H1 (cell line): ENCODE measurements around the gene IDI2. TPM values are rescaled to one million over a fixed set of nuclear protein-coding genes. Genes with fewer than 3 reads are reported as not detected.

Experiments used
- CTCF ChIA-PET: fragments of 300-600 bp; sonication (Branson Sonifier 250); formaldehyde crosslinking; loops from one replicate; lab custom pipeline; 2021; ENCODE audit not compliant: partially characterized antibody; lab: Charles Lee
- POLR2A ChIA-PET: fragments of 300-600 bp; sonication (Branson Sonifier 250); formaldehyde crosslinking; loops from one replicate; lab custom pipeline; 2021; ENCODE audit warnings: inconsistent platforms; ENCODE audit not compliant: partially characterized antibody; lab: Charles Lee
- DNase-seq, 2 experiments: peaks; one replicate each; pipeline versions ENCODE4 v3.0.0 to v3.0.0-alpha.2; 2010 to 2022; ENCODE audit warnings: low spot score in 2 of 2, low read depth in 1 of 2, mixed read lengths in 1 of 2
- FAIRE-seq: peaks from 2 replicates; lab custom pipeline; 2011; peaks lifted over from hg19 to GRCh38; lab: Jason Lieb, UNC
- H2AFZ ChIP-seq: 2 replicates; pipeline ENCODE4 v1.8.1; 2012; ENCODE audit warnings: low read length, inconsistent platforms
- H2AK5ac ChIP-seq: 2 replicates; pipeline ENCODE4 v1.6.1; 2013; ENCODE audit warnings: low read depth, low read length
- H2BK120ac ChIP-seq: replicated peaks from 2 replicates; pipeline ENCODE3; 2013; ENCODE audit warnings: low read depth, low read length, inconsistent platforms
- H2BK12ac ChIP-seq: 2 replicates; pipeline ENCODE4 v1.6.1; 2013; ENCODE audit warnings: low read depth, low read length
- H2BK15ac ChIP-seq: 2 replicates; pipeline ENCODE4 v1.6.1; 2013; ENCODE audit warnings: low read length
- H2BK20ac ChIP-seq: 2 replicates; pipeline ENCODE4 v1.6.1; 2013; ENCODE audit warnings: low read length
- H2BK5ac ChIP-seq: 2 replicates; pipeline ENCODE4 v1.6.1; 2013; ENCODE audit warnings: low read depth, low read length
- H3K14ac ChIP-seq: 2 replicates; pipeline ENCODE4 v1.6.1; 2013; ENCODE audit warnings: inconsistent platforms; ENCODE audit not compliant: insufficient read length
- H3K18ac ChIP-seq: 2 replicates; pipeline ENCODE4 v1.6.1; 2013; ENCODE audit warnings: low read length; ENCODE audit errors: extremely low read depth
- H3K23ac ChIP-seq: 2 replicates; pipeline ENCODE4 v1.6.1; 2013; ENCODE audit warnings: inconsistent platforms; ENCODE audit not compliant: insufficient read length
- H3K23me2 ChIP-seq: 2 replicates; pipeline ENCODE4 v1.6.1; 2013; ENCODE audit warnings: low read depth, low read length
- H3K27ac ChIP-seq: 2 replicates; pipeline ENCODE4 v1.6.1; 2011; ENCODE audit warnings: low read depth, low read length, inconsistent platforms
- H3K27me3 ChIP-seq, 4 experiments: replicated peaks in 1 of 4; 1 replicate in 1 of 4; 2 replicates in 3 of 4; pipeline versions ENCODE4 v1.6.1 to v1.8.1; 2011 to 2013; ENCODE audit warnings: low read length in 3 of 4, mild to moderate bottlenecking in 3 of 4, inconsistent platforms in 2 of 4, mixed read lengths in 2 of 4, moderate library complexity in 1 of 4; ENCODE audit not compliant: control insufficient read depth in 3 of 4, insufficient read depth in 3 of 4; ENCODE audit errors: extremely low read depth in 1 of 4
- H3K36me3 ChIP-seq, 4 experiments: 2 replicates each; pipeline versions ENCODE4 v1.6.1 to v1.8.1; 2011 to 2013; ENCODE audit warnings: mild to moderate bottlenecking in 4 of 4, low read length in 3 of 4, moderate library complexity in 2 of 4, control low read depth in 1 of 4, inconsistent platforms in 1 of 4; ENCODE audit not compliant: insufficient read depth in 4 of 4, control insufficient read depth in 2 of 4
- H3K4ac ChIP-seq: replicated peaks from 2 replicates; pipeline ENCODE3; 2013; ENCODE audit warnings: low read length, low read depth, mixed read lengths, inconsistent platforms; ENCODE audit not compliant: insufficient read length
- H3K4me1 ChIP-seq, 4 experiments: replicated peaks in 1 of 4; 1 replicate in 1 of 4; 2 replicates in 3 of 4; pipeline versions ENCODE4 v1.6.1 to v1.8.1; 2011 to 2013; ENCODE audit warnings: low read length in 3 of 4, inconsistent platforms in 2 of 4, mixed read lengths in 1 of 4; ENCODE audit not compliant: insufficient read depth in 4 of 4, control insufficient read depth in 3 of 4
- H3K4me2 ChIP-seq, 2 experiments: 2 replicates each; pipeline versions ENCODE4 v1.6.1 to v1.8.1; 2011 to 2013; ENCODE audit warnings: low read depth in 2 of 2, low read length in 2 of 2, control low read depth in 1 of 2, inconsistent platforms in 1 of 2, mild to moderate bottlenecking in 1 of 2; ENCODE audit not compliant: insufficient read depth in 1 of 2
- H3K4me3 ChIP-seq, 4 experiments: fragments of 200-600, 300-600 bp in 1 of 4; sonication (generic), shearing (Covaris generic), sonication (Bioruptor Twin) in 1 of 4; 2 replicates each; pipeline versions ENCODE4 v1.5.1 to v1.8.1; 2011 to 2016; ENCODE audit warnings: low read length in 4 of 4, low read depth in 3 of 4, control low read depth in 2 of 4, inconsistent platforms in 2 of 4, mild to moderate bottlenecking in 2 of 4, mixed read lengths in 1 of 4, moderate library complexity in 1 of 4; ENCODE audit not compliant: insufficient read depth in 2 of 4; ENCODE audit errors: extremely low read depth in 1 of 4
- H3K56ac ChIP-seq: replicated peaks from 2 replicates; pipeline ENCODE3; 2013; ENCODE audit warnings: low read depth, mild to moderate bottlenecking, mixed read lengths, low read length, inconsistent platforms; ENCODE audit not compliant: insufficient read length
- H3K79me1 ChIP-seq: 2 replicates; pipeline ENCODE4 v1.6.1; 2013; ENCODE audit warnings: low read depth, low read length, control low read depth
- H3K79me2 ChIP-seq, 2 experiments: 2 replicates each; pipeline versions ENCODE4 v1.6.1 to v1.8.1; 2012 to 2013; ENCODE audit warnings: low read length in 2 of 2, mild to moderate bottlenecking in 2 of 2, inconsistent platforms in 1 of 2; ENCODE audit not compliant: insufficient read depth in 2 of 2, control insufficient read depth in 1 of 2
- H3K9ac ChIP-seq, 4 experiments: replicated peaks in 1 of 4; 1 replicate in 1 of 4; 2 replicates in 3 of 4; pipeline versions ENCODE4 v1.6.1 to v1.8.1; 2011 to 2013; ENCODE audit warnings: low read depth in 3 of 4, low read length in 3 of 4, control low read depth in 2 of 4, mild to moderate bottlenecking in 2 of 4, moderate library complexity in 2 of 4, inconsistent platforms in 1 of 4; ENCODE audit errors: extremely low read depth in 1 of 4
- H3K9me3 ChIP-seq, 2 experiments: 2 replicates each; pipeline versions ENCODE4 v1.6.1 to v1.8.1; 2012 to 2013; ENCODE audit warnings: mild to moderate bottlenecking in 2 of 2, moderate library complexity in 2 of 2, control low read depth in 1 of 2, inconsistent platforms in 1 of 2, low read depth in 1 of 2, low read length in 1 of 2, mixed read lengths in 1 of 2; ENCODE audit not compliant: insufficient read depth in 2 of 2
- H4K20me1 ChIP-seq, 2 experiments: replicated peaks in 1 of 2; 2 replicates each; pipeline versions ENCODE3 to v1.8.1; 2011 to 2013; ENCODE audit warnings: inconsistent platforms in 2 of 2, low read length in 2 of 2, mild to moderate bottlenecking in 1 of 2; ENCODE audit not compliant: insufficient read depth in 2 of 2, control insufficient read depth in 1 of 2
- H4K5ac ChIP-seq: 2 replicates; pipeline ENCODE4 v1.6.1; 2013; ENCODE audit warnings: low read length, low read depth, mixed read lengths, inconsistent platforms; ENCODE audit not compliant: insufficient read length
- H4K8ac ChIP-seq: 2 replicates; pipeline ENCODE4 v1.8.0; 2013; ENCODE audit warnings: mild to moderate bottlenecking, moderate library complexity, low read length, inconsistent platforms; ENCODE audit not compliant: insufficient read depth; ENCODE audit errors: extremely low read depth
- H4K91ac ChIP-seq: replicated peaks from 2 replicates; pipeline ENCODE3; 2013; ENCODE audit warnings: low read length, mixed read lengths, inconsistent platforms; ENCODE audit not compliant: insufficient read length
- EZH2 ChIP-seq: fragments of 200-600 bp; sonication (generic); IDR thresholded peaks from 2 replicates; pipeline ENCODE4 v1.7.1; 2012; ENCODE audit warnings: low read depth, mild to moderate bottlenecking, moderate library complexity, low read length, inconsistent platforms; ENCODE audit not compliant: severe bottlenecking
- JUND ChIP-seq: IDR thresholded peaks from 2 replicates; pipeline ENCODE4 v1.6.1; 2011; ENCODE audit warnings: mild to moderate bottlenecking, improper control_type of control experiment, low read length
- POLR2A ChIP-seq, 2 experiments: IDR thresholded peaks; 1 replicate in 1 of 2; 2 replicates in 1 of 2; pipeline ENCODE4 v1.6.1; 2011; ENCODE audit warnings: low read depth in 2 of 2, low read length in 2 of 2, mild to moderate bottlenecking in 2 of 2; ENCODE audit errors: control extremely low read depth in 1 of 2
- POU5F1 ChIP-seq: IDR thresholded peaks from 2 replicates; pipeline ENCODE4 v1.6.1; 2011; ENCODE audit warnings: low read depth, mild to moderate bottlenecking, low read length, moderate library complexity
- RBBP5 ChIP-seq: IDR thresholded peaks from 2 replicates; pipeline ENCODE4 v1.7.1; 2012; ENCODE audit warnings: low read depth, mild to moderate bottlenecking, inconsistent platforms, low read length, moderate library complexity, borderline replicate concordance
- SIRT6 ChIP-seq: IDR thresholded peaks from one replicate; pipeline ENCODE4 v1.7.1; 2012; ENCODE audit warnings: low read length, inconsistent platforms
- SP2 ChIP-seq: IDR thresholded peaks from 2 replicates; pipeline ENCODE4 v1.6.1; 2012; ENCODE audit warnings: mild to moderate bottlenecking, low read length, inconsistent platforms
- WGBS, 2 experiments: shearing (Covaris generic) in 1 of 2; methylation state at CpG; one replicate each; pipeline versions ENCODE4 v1.1.6 to v1.1.7; 2013 to 2015; ENCODE audit warnings: low lambda C conversion rate in 2 of 2, mixed read lengths in 2 of 2, inconsistent platforms in 1 of 2, low coverage in 1 of 2, missing lambda C conversion rate in 1 of 2; ENCODE audit not compliant: insufficient replicate concordance in 2 of 2, insufficient coverage in 1 of 2, insufficient read length in 1 of 2; ENCODE audit errors: extremely low coverage in 1 of 2, missing lambda C conversion rate in 1 of 2; 5-methylcytosine and 5-hydroxymethylcytosine counted together
- polyA plus RNA-seq, 7 experiments: library from polyadenylated mRNA; depleted of rRNA in 3 of 7; stranded (reverse) in 5 of 7; unstranded in 2 of 7; fragments of >200 nt in 5 of 7; fragments of 200-250 nt in 2 of 7; gene quantifications; 1 replicate in 5 of 7; 2 replicates in 1 of 7; 4 replicates in 1 of 7; pipeline versions ENCODE4 v1.2.1 to v1.2.3, GENCODE V29; 2011 to 2013; ENCODE audit warnings: missing spikeins in 2 of 7, mixed read lengths in 2 of 7
- total RNA-seq: library from RNA; stranded (reverse); fragmentation: NEBNext Ultra II Directional; extraction: Animal tissue kit (Norgen Biotek cat#: 25700); gene quantifications from 2 replicates; pipeline ENCODE4 v1.2.1, GENCODE V29; 2021
- TF ChIP-seq, protein P1 (sequence below): IDR thresholded peaks from 2 replicates; pipeline ENCODE4 v1.6.1; 2011; ENCODE audit warnings: low read length, improper control_type of control experiment
- TF ChIP-seq, protein P2 (sequence below), 3 experiments: IDR thresholded peaks; 1 replicate in 2 of 3; 2 replicates in 1 of 3; pipeline versions ENCODE4 v1.5.1 to v1.6.1; 2011; ENCODE audit warnings: low read length in 3 of 3, mild to moderate bottlenecking in 3 of 3, inconsistent platforms in 2 of 3, low read depth in 1 of 3, moderate library complexity in 1 of 3; ENCODE audit not compliant: insufficient read depth in 1 of 3; ENCODE audit errors: control extremely low read depth in 1 of 3

Gene IDI2
- total and polyA plus RNA-seq, 2 of the 8 experiments (the other 6 are each of a cell fraction or from before 2014, with no cell fraction given): not detected

DNA sequence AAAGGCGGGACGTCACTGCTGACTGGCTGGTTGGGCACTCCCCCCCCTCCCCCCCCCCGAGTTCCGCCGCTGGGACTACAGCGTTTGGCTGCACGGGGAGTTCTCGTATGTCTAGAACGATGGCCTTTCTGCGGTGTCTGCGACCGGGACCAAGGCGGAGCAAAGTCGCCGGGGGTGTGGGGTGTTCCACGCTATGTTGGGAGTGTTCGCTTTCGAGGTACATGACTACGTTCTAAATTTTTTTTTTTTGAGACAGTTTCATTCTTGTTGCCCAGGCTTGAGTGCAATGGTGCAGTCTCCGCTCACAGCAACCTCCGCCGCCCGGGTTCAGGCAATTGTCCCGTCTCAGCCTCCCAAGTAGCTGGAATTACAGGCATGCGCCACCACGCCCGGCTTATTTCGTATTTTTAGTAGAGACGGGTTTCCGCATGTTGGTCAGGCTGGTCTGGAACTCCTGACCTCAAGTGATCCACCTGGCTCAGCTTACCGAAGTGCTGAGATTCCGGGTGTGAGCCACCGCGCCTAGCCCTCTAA lies 23.8 kb upstream of the IDI2 start:
- ChIA-PET CTCF (interaction anchor here (0.6 kb wide), 1 partner anchor 57 kb away, joined by 3 read pairs; no protein-coding TSS in a partner anchor), POLR2A (interaction anchor here (0.7 to 2.9 kb wide), 20 partner anchors 8 to 121 kb away, joined by 3 to 22 read pairs (median 4); partner anchors contain the start of gene GTPBP4)
- H2BK15ac ChIP-seq: no peak overlapping the region
- DNase-seq: no peak
- H3K9ac ChIP-seq: peak overlapping the region in 3 of 4 experiments; percentile 76 to 91 (median 91); a peak in 6 of 7 replicates
- no peak overlapping the region for H3K4ac ChIP-seq
- no peak overlapping the region for H2BK120ac ChIP-seq
- no peak overlapping the region for H3K23ac ChIP-seq
- H3K9me3 ChIP-seq: no peaks in the 10 kb centered on the region
- no peak overlapping the region for H3K14ac ChIP-seq
- peaks cover 24 to 79% of the 10 kb centered on the region in 2 experiments for H3K79me2 ChIP-seq
- H3K4me2 ChIP-seq: peak overlapping the region; percentile 75 to 76
- 0 out of 2 replicates have a peak overlapping the region, but pooled peaks have one; percentile 32 for H3K27ac ChIP-seq
- no peak overlapping the region for H2AFZ ChIP-seq
- H3K56ac ChIP-seq: peak overlapping the region; percentile 37
- H3K4me3 ChIP-seq: peak overlapping the region; percentile 79 to 98 (median 95)
- peak overlapping the region; percentile 75 for H4K91ac ChIP-seq
- H3K79me1 ChIP-seq: peaks cover 4% of the 10 kb centered on the region; the same call in 1 of the 2 replicates
- H2BK12ac ChIP-seq: peak overlapping the region; percentile 28; the same call in 1 of the 2 replicates
- H2BK20ac ChIP-seq: no peak overlapping the region
- no peak overlapping the region for H2AK5ac ChIP-seq
- H3K4me1 ChIP-seq: peaks cover 0 to 5% (median 2%) of the 10 kb centered on the region in 4 experiments; a peak in 3 of 7 replicates
- peaks cover 0 to 28% (median 2%) of the 10 kb centered on the region in 4 experiments; a peak in 3 of 8 replicates for H3K36me3 ChIP-seq
- peak overlapping the region; percentile 47 for H2BK5ac ChIP-seq
- no peaks in the 10 kb centered on the region for H3K27me3 ChIP-seq
- peak overlapping the region; percentile 86 for H4K5ac ChIP-seq
- WGBS, 2 experiments: 4% methylated on average over 24 of the region's 34 CpGs; no CpG with 5 or more reads in 1 of the 2 experiments
- peak overlapping the region; percentile 65 for H3K18ac ChIP-seq
- H4K8ac ChIP-seq: peak overlapping the region; percentile 90
- H4K20me1 ChIP-seq: peaks cover 6 to 18% of the 10 kb centered on the region in 2 experiments
- no peaks in the 10 kb centered on the region; the same call in 1 of the 2 replicates for H3K23me2 ChIP-seq
- no peak for FAIRE-seq
- TF ChIP-seq JUND (no peak), POU5F1 (no peak), SIRT6 (no peak), RBBP5 (peak; percentile 53), EZH2 (no peak), POLR2A (IDR thresholded peaks at IDR 0.05; ENCODE audit: control extremely low read depth in 1 of 2, low read depth in 2 of 2, low read length in 2 of 2) (no peak), SP2 (no peak)
- TF ChIP-seq, protein P1, sequence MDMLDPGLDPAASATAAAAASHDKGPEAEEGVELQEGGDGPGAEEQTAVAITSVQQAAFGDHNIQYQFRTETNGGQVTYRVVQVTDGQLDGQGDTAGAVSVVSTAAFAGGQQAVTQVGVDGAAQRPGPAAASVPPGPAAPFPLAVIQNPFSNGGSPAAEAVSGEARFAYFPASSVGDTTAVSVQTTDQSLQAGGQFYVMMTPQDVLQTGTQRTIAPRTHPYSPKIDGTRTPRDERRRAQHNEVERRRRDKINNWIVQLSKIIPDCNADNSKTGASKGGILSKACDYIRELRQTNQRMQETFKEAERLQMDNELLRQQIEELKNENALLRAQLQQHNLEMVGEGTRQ: no peak
- TF ChIP-seq, protein P2, sequence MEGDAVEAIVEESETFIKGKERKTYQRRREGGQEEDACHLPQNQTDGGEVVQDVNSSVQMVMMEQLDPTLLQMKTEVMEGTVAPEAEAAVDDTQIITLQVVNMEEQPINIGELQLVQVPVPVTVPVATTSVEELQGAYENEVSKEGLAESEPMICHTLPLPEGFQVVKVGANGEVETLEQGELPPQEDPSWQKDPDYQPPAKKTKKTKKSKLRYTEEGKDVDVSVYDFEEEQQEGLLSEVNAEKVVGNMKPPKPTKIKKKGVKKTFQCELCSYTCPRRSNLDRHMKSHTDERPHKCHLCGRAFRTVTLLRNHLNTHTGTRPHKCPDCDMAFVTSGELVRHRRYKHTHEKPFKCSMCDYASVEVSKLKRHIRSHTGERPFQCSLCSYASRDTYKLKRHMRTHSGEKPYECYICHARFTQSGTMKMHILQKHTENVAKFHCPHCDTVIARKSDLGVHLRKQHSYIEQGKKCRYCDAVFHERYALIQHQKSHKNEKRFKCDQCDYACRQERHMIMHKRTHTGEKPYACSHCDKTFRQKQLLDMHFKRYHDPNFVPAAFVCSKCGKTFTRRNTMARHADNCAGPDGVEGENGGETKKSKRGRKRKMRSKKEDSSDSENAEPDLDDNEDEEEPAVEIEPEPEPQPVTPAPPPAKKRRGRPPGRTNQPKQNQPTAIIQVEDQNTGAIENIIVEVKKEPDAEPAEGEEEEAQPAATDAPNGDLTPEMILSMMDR (IDR thresholded peaks at IDR 0.05; ENCODE audit: control extremely low read depth in 1 of 3, insufficient read depth in 1 of 3, low read depth in 1 of 3, low read length in 3 of 3): no peak
